Colon (tissue), 2 donors: ENCODE data around the gene RANBP2.

Experiments used
- FAIRE-seq: peaks from 2 replicates; lab custom pipeline; 2012; peaks lifted over from hg19 to GRCh38; lab: Jason Lieb, UNC
- donor health status: control.
- donor health status: control.

Gene RANBP2

DNA sequence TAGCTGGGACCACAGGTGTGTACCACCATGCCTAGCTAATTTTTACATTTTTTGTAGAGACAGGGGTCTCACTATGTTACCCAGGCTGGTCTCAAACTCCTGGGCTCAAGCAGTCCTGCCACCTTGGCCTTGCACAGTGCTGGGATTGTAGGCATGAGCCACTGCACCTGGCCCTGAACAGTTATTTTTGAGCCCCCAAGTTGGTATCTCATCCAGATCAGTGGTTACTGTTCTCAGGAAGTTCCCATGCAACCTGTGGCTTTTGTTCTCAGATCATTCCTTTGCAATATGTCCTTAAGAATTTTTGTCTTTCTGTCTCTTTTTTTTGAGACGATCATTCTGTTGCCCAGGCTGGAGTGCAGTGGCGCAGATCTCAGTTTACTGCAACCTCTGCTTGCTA lies 59.6 kb downstream of the RANBP2 start:
- no peak for FAIRE-seq

DNA sequence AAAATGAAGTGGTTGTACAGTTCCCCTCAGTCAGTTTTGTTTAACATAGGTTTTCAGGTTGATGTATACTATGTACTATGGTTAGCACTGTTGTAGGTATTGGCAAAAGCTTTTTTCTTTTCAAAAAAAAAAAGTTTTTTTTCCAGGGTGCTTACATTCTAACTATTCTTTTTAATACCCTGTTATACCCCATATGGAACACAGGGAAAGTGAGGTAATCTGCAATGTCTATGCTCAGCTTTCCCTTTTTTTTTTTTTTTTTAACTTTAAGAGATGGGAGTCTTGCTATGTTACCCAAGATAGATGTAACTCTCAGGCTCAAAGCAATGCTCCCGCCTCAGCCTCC lies 66.7 kb downstream of the RANBP2 start:
- FAIRE-seq = no peak

- FAIRE-seq = no peak
These were observed 67.3 kb downstream of the RANBP2 start, which contains the start of gene CCDC138 for GRCh38 chr2:108786354-108787215. TSS of gene CCDC138 (plus strand) at chr2:108786771. CDS start at chr2:108786823, 52 bp downstream.

GRCh38 chr2:108787216-108787541 lies 67.9 kb downstream of the RANBP2 start:
- FAIRE-seq = no peak

DNA sequence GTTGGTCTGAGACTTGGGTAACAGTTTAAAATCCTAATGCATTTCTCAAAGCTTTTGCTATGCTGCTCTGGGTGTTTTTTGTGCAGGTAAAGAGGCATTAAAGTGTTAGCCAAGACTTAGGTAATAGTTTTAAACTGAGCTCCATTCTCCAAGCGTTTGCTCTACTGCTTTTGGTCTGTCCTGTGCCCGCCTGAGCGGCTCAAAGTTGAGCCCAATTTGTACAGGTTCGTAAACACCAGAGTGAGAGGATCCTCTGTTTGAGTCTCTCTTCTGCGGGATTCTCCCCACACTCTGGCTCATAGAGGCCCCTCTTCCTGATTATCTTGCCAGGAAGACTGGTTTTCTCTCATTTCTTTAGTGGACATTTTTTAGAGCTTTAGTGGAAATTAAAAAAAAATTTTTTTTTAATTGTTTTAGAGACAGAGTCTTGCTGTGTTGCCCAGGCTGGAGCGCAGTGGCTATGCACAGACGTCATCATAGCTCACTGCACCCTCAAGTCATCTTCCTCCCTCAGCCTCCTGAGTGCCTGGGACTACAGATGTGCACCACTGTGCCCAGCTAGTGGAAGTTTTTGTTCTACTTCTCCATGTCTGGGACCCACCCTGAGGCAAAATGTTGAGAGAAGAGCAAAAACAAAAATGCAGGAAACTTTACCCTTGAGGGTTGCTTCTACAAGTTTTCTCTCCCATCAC lies 83.9 kb downstream of the RANBP2 start:
- FAIRE-seq = no peak

- FAIRE-seq = no peak
These were observed 85.8 kb downstream of the RANBP2 start for GRCh38 chr2:108805032-108805431.

DNA sequence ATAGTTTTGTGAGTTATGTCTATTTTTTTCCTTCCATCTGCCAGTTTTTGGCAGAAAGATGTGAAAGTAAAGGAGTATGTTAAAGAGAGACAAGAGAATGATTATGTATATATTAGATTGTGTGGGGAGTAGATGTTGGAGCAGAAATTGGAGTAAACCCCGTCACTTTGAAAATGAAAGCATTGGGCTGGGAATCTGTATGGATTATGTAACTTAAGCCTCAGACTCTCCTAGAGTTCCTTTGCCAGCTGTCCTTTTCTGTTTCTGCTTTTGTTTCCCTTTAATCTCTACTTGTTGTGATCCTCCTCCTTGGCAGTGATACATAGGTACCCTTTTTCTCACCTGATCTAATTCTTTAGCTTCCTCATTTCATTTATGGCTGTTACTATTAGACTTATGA lies 86.5 kb downstream of the RANBP2 start:
- no peak for FAIRE-seq

GRCh38 chr2:108806371-108807113 lies 87.3 kb downstream of the RANBP2 start:
- FAIRE-seq = no peak

GRCh38 chr2:108809936-108810335 lies 90.7 kb downstream of the RANBP2 start:
- FAIRE-seq = no peak

DNA sequence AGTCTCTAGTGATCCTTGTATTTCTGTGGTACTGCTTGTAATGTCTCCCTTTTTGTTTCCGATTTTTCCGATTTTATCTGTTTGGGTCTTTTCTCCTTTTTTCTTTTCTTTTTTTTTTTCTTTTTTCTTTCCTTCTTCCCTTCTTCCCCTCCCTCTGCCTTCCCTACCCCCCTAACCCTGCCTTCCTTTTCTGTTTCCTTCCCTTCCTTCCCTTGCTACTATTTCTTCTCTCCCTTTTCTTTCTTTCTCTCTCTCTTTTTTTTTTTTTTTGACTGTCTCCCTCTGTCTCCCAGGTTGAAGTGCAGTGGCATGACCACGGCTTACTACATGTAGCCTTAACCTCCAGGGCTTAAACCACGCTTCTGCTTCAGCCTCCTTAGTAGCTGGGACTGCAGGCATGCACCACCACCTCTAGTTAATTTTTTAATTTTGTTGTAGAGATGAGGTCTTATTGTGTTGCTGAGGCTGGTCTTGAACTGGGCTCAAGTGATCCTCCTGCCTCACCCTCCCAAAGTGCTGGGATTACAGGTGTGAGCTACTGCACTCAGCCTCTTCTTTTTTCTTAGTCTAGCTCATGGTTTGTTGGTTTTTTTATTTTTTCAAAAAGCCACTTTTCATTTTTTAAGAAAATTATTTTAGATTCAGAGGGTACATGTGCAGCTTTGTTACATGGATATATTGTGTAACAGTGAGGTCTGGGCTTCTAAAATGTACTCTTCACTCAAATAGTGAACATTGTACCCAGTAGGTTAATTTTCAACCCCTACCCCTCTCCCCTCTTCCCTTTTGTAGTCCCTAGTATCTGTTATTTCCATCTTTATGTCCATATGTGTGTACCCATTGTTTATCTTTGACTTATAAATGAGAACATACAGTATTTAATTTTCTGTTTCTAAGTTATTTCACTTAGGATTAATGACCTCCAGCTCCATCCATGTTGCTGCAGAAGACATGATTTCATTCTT lies 92.0 kb downstream of the RANBP2 start:
- FAIRE-seq = no peak

DNA sequence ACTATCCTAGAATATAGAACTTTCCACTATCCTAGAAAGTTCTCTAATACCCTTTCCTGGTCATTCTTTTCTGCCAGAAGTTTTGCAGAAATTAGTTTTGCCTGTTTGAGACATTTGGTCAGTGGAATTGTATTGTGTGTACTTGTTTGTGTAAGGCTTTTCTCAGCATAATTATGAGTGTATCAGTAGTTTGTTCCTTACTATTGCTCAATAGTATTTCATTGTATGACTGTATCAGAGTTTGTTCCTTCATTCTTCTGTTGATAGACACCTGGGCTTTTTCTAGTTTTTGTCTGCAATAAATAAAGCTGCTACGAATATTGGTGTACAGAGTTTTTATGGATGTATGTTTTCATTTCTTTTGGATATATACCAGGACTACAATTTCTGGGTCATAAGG lies 94.5 kb downstream of the RANBP2 start:
- no peak for FAIRE-seq

DNA sequence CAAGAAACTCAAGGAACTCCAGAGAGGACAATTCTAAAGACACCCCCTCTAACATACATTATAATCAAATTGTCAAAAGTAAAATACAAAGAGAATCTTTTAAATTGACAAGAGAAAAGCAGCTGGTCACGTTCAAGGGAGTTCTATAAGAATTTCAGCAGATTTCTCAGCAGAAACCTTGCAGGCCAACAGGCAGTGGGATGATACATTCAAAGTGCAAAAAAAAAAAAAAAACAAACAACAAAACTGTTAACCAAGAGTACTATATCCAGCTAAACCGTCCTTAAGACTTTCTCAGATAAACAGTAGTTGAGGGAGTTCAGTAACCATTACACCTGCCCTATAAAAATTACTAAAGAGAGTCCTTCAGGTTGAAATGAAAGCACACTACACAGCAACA lies 101.2 kb downstream of the RANBP2 start:
- FAIRE-seq = no peak

DNA sequence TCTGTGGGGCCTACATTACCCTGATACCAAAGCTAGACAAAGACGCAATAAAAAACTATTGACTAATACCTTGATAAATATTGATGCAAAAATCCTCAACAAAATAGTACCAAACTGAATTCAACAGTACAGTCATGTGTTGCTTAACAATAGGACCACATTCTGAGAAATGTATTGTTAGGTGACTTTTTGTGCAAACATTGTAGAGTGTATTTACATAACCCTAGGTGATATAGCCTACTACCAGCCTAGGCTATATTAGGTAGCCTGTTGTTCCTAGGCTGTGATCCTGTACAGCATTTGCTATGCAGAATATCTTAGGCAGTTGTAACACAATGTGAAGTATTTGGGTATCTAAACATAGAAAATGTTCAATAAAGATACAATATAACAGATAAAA lies 104.0 kb downstream of the RANBP2 start:
- no peak for FAIRE-seq

GRCh38 chr2:108824316-108825070 lies 105.2 kb downstream of the RANBP2 start:
- FAIRE-seq = no peak

DNA sequence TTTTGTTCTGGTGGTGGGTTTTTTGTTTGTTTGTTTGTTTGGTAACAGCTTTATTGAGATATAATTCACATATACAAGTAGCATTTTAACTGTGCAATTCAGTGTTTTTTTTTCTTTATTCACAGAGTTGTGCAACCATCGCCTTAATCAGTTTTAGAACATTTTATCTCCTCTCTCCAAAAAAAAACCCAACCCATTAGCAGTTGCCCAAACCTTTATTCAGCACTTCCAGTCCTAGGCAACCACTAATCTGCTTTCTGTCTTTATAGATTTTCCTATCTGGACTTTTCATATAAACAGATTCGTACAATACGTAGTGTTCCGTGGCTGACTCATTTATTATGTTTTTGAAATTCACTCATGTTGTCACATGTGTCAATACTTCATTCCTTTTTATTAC lies 106.0 kb downstream of the RANBP2 start:
- FAIRE-seq = no peak

DNA sequence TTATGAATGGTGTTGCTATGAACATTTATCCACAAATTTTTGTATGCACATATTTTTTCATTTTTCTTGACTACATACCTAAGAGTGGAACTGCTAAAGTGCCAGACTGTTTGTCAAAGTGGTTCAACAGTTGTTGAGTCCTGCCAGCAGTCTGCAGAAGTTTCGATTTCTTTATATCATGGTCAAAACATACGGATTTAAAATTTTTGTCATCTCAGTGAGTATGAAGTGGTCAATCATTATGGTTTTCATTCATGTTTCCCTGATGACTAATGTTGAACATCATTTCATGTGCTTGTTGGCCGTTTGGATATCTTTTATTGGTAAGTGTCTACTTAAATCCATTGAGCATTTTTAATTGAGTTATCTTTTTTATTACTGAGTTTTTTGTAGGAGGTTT lies 106.5 kb downstream of the RANBP2 start:
- no peak for FAIRE-seq

DNA sequence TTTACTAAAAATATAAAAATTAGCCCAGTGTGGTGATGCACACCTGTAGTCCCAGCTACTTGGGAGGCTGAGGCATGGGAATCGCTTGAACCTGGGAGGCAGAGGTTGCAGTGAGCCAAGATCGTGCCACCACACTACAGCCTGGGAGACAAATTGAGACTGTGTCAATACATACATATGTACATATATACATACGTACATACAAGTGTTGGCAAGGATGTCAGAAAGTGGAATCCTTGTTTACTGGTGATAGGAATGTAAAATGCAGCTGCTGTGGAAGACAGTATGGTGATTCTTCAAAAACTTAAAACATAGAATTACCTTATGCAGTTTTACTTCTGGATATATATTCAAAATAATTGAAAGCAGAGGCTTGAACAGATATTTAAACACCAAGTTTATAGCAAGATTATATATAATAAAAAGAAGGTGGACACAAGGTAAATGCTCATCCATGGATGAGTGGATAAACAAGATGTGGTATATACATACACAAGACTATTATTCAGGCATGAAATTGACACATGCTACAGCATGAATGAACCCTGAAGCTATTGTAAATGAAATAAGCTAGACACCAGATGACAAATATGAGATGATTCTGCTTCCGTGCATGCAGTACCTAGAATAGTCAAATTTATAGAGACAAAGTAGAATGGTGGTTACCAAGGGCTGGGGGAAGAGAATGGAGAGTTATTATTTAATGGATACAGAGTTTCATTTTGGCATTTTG lies 110.5 kb downstream of the RANBP2 start:
- no peak for FAIRE-seq

DNA sequence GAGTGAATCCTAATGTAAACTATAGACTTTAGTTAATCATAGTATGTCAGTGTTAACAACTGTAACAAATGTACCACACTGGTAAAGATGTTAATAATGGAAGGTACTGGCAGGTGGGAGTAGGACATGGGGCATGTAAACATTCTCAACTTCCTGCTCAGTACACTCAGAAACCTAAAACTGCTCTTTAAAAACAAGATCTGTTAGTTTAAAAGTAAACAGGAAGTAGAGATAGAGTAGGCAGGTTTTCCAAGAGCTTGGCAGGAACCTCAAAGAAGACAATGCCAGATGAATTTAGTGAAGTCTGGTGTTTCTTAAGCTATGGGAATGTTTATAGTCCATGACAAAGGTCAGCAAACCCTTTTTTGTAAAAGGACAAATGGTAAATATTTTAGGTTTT lies 113.9 kb downstream of the RANBP2 start:
- FAIRE-seq = no peak

DNA sequence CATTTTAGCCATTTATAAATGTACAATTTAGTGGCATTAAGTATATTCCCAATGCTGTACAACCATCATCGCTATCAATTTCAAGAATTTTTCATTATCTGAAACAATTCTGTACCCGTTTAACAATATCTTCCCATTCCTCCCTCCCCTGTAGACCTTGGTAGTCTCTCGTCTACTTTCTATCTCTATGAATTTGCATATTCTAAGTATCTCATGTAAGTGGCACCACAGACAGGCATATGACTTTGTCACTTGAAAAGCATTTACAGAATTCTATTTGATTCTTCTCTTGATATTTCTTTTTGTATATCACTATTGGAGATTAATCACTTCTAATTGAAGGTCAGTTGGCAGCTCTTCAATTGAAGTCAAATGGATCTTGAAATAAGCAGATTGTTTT lies 115.3 kb downstream of the RANBP2 start:
- no peak for FAIRE-seq

DNA sequence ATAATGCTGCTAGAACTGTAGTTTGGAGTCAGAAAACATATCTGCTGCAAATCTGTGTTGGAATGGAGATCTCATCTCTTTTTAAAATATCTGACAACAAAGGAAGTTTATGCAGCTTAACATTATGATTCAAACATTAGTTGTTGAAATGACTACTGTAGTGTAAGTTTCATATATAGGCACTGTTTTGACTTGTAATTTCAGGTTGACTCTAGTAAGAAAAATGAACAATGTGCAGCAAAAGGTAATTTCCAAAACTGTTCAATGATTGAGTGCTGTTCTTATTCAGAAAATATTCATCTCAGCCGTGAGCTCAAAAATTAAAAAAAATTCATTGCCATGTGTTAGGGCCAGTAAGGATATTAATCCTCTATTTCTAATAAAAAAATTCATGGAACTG lies 115.8 kb downstream of the RANBP2 start:
- no peak for FAIRE-seq
